Endothelial cell (in vitro differentiated cells): ENCODE results near the gene CT47C1. TPM values are rescaled to one million over a fixed set of nuclear protein-coding genes. Genes with fewer than 3 reads are reported as not detected.

ENCODE experiments used
- DNase-seq: peaks from one replicate; pipeline ENCODE4 v3.0.0; 2021; ENCODE audit warnings: low spot score
- H3K27ac Mint-ChIP-seq: one replicate; pipeline ENCODE4 v1.8.0; 2021; ENCODE audit warnings: mixed read lengths, inconsistent platforms; ENCODE audit not compliant: unreplicated experiment
- H3K27me3 Mint-ChIP-seq: one replicate; pipeline ENCODE4 v1.8.0; 2021; ENCODE audit warnings: mild to moderate bottlenecking, moderate library complexity, mixed read lengths, inconsistent platforms; ENCODE audit not compliant: unreplicated experiment
- H3K36me3 Mint-ChIP-seq: one replicate; pipeline ENCODE4 v1.8.0; 2021; ENCODE audit warnings: mild to moderate bottlenecking, low read depth, mixed read lengths, inconsistent platforms; ENCODE audit not compliant: unreplicated experiment
- H3K4me1 Mint-ChIP-seq: one replicate; pipeline ENCODE4 v1.8.0; 2021; ENCODE audit warnings: mild to moderate bottlenecking, mixed read lengths, inconsistent platforms; ENCODE audit not compliant: unreplicated experiment
- H3K4me3 Mint-ChIP-seq: one replicate; pipeline ENCODE4 v1.8.0; 2021; ENCODE audit warnings: mild to moderate bottlenecking, mixed read lengths, inconsistent platforms; ENCODE audit not compliant: unreplicated experiment
- H3K9me3 Mint-ChIP-seq: one replicate; pipeline ENCODE4 v1.8.0; 2021; ENCODE audit warnings: mixed read lengths, inconsistent platforms; ENCODE audit not compliant: unreplicated experiment
- CTCF ChIP-seq: fragments of 200-600 bp; sonication (generic); IDR thresholded peaks from one replicate; pipeline ENCODE4 v1.5.0; 2021; ENCODE audit warnings: antibody characterized with exemption; ENCODE audit not compliant: unreplicated experiment
- total RNA-seq: library from RNA; stranded (reverse); fragmentation: NEBNext Ultra II Directional; extraction: Animal tissue kit (Norgen Biotek cat#: 25700); gene quantifications from one replicate; pipeline ENCODE4 v1.2.1, GENCODE V29; 2021; ENCODE audit not compliant: unreplicated experiment

CT47C1 gene
- total RNA-seq, 1 donor from 2014 or later, result not detected

GRCh38 chrX:119089619-119090018 lies 16.8 kb downstream of the CT47C1 start:
- H3K9me3 Mint-ChIP-seq, result no peaks in the 10 kb centered on the region
- TF ChIP-seq CTCF, result no peak

GRCh38 chrX:119090627-119091026 lies 17.8 kb downstream of the CT47C1 start:
- Mint-ChIP-seq H3K27me3 (no peaks in the 10 kb centered on the region), H3K9me3 (no peaks in the 10 kb centered on the region), H3K4me3 (no peak overlapping the region), H3K36me3 (no peaks in the 10 kb centered on the region), H3K27ac (no peak overlapping the region), H3K4me1 (no peaks in the 10 kb centered on the region)
- no peak for DNase-seq
- no peak for TF ChIP-seq CTCF

More at GRCh38 chrX:119089619-119090018, 16.8 kb downstream of the CT47C1 start:
- no peak overlapping the region for H3K27ac Mint-ChIP-seq
- H3K36me3 Mint-ChIP-seq, result no peaks in the 10 kb centered on the region
- no peaks in the 10 kb centered on the region for H3K4me1 Mint-ChIP-seq
- H3K27me3 Mint-ChIP-seq, result no peaks in the 10 kb centered on the region
- no peak for DNase-seq
- H3K4me3 Mint-ChIP-seq, result no peak overlapping the region

GRCh38 chrX:119093991-119094735 lies 21.4 kb downstream of the CT47C1 start:
- TF ChIP-seq CTCF, result no peak
- H3K4me1 Mint-ChIP-seq, result peaks cover 2% of the 10 kb centered on the region
- no peak overlapping the region for H3K4me3 Mint-ChIP-seq
- DNase-seq, result no peak
- H3K36me3 Mint-ChIP-seq, result no peaks in the 10 kb centered on the region
- no peaks in the 10 kb centered on the region for H3K9me3 Mint-ChIP-seq
- no peaks in the 10 kb centered on the region for H3K27me3 Mint-ChIP-seq
- H3K27ac Mint-ChIP-seq, result no peak overlapping the region

GRCh38 chrX:119094819-119095218 lies 22.0 kb downstream of the CT47C1 start:
- H3K27ac Mint-ChIP-seq, result no peak overlapping the region
- H3K27me3 Mint-ChIP-seq, result no peaks in the 10 kb centered on the region
- H3K4me3 Mint-ChIP-seq, result no peak overlapping the region
- H3K4me1 Mint-ChIP-seq, result peaks cover 2% of the 10 kb centered on the region
- no peaks in the 10 kb centered on the region for H3K9me3 Mint-ChIP-seq
- TF ChIP-seq CTCF, result no peak
- no peak for DNase-seq
- H3K36me3 Mint-ChIP-seq, result no peaks in the 10 kb centered on the region

- peaks cover 2% of the 10 kb centered on the region for H3K4me1 Mint-ChIP-seq
- no peaks in the 10 kb centered on the region for H3K27me3 Mint-ChIP-seq
- H3K4me3 Mint-ChIP-seq, result no peak overlapping the region
- no peak overlapping the region for H3K27ac Mint-ChIP-seq
- TF ChIP-seq CTCF, result no peak
- no peaks in the 10 kb centered on the region for H3K36me3 Mint-ChIP-seq
- no peaks in the 10 kb centered on the region for H3K9me3 Mint-ChIP-seq
- no peak for DNase-seq
These were observed 23.1 kb downstream of the CT47C1 start for GRCh38 chrX:119095936-119096335.
